SK-N-SH (cell line): ENCODE results near the gene SLC9C1. TPM values are rescaled to one million over a fixed set of nuclear protein-coding genes. Genes with fewer than 3 reads are reported as not detected.

ENCODE experiments used
- CTCF ChIA-PET: fragments of 300-600, 350-600 bp; formaldehyde crosslinking; extraction: SDS; loops from one replicate; lab custom pipeline; 2021; lab: Yijun Ruan, JAX
- POLR2A ChIA-PET: fragments of 350-600 bp; sonication (Branson Sonifier 250); formaldehyde crosslinking; extraction: SDS; loops from one replicate; lab custom pipeline; 2020; ENCODE audit warnings: antibody characterized with exemption, inconsistent platforms; lab: Yijun Ruan, JAX
- DNase-seq: peaks from one replicate; pipeline ENCODE4 v3.0.0; 2012
- H2AFZ ChIP-seq: fragments of 200-600 bp; sonication (generic); 2 replicates; pipeline ENCODE4 v1.8.1; 2016; ENCODE audit warnings: antibody characterized with exemption, mild to moderate bottlenecking, low read depth
- H3F3A ChIP-seq: fragments of 200-600 bp; sonication (generic); replicated peaks from 2 replicates; pipeline ENCODE3; 2016; ENCODE audit warnings: antibody characterized with exemption, mild to moderate bottlenecking; ENCODE audit not compliant: insufficient read depth
- H3K27ac ChIP-seq, 2 experiments: fragments of 200-500 bp in 1 of 2; fragments of 200-600 bp in 1 of 2; sonication (Bioruptor generic) in 1 of 2; sonication (generic), shearing (Covaris generic) in 1 of 2; 2 replicates each; pipeline versions ENCODE4 v1.5.1 to v1.6.1; 2014 to 2016; ENCODE audit warnings: low read depth in 2 of 2, inconsistent platforms in 1 of 2, low read length in 1 of 2, mild to moderate bottlenecking in 1 of 2, mixed read lengths in 1 of 2
- H3K27me3 ChIP-seq: fragments of 200-600 bp; sonication (generic), shearing (Covaris generic); 2 replicates; pipeline ENCODE4 v1.6.1; 2016; ENCODE audit warnings: mixed run types; ENCODE audit not compliant: insufficient read depth
- H3K36me3 ChIP-seq, 2 experiments: fragments of 200-500 bp in 1 of 2; fragments of 200-600 bp in 1 of 2; sonication (Bioruptor generic) in 1 of 2; sonication (generic) in 1 of 2; replicated peaks in 1 of 2; 2 replicates each; pipeline versions ENCODE3 to v1.5.1; 2014 to 2016; ENCODE audit warnings: low read length in 1 of 2, mild to moderate bottlenecking in 1 of 2; ENCODE audit not compliant: insufficient read depth in 2 of 2, control insufficient read depth in 1 of 2
- H3K4me1 ChIP-seq, 2 experiments: fragments of 200-500 bp in 1 of 2; fragments of 200-600 bp in 1 of 2; sonication (Bioruptor generic) in 1 of 2; sonication (generic), shearing (Covaris generic) in 1 of 2; 2 replicates each; pipeline versions ENCODE4 v1.5.1 to v1.6.1; 2014 to 2016; ENCODE audit warnings: low read depth in 1 of 2, low read length in 1 of 2, mixed run types in 1 of 2; ENCODE audit not compliant: insufficient read depth in 2 of 2, control insufficient read depth in 1 of 2
- H3K4me2 ChIP-seq: fragments of 200-600 bp; sonication (generic), shearing (Covaris generic); 2 replicates; pipeline ENCODE4 v1.6.1; 2017; ENCODE audit warnings: mixed run types
- H3K4me3 ChIP-seq, 2 experiments: fragments of 200-500 bp in 1 of 2; fragments of 200-600 bp in 1 of 2; sonication (Bioruptor generic) in 1 of 2; sonication (generic), shearing (Covaris generic) in 1 of 2; 2 replicates each; pipeline versions ENCODE4 v1.5.1 to v1.8.1; 2014 to 2016; ENCODE audit warnings: low read depth in 2 of 2, inconsistent platforms in 1 of 2, low read length in 1 of 2, mild to moderate bottlenecking in 1 of 2, mixed read lengths in 1 of 2, moderate library complexity in 1 of 2
- H3K79me2 ChIP-seq: fragments of 200-600 bp; sonication (generic); 2 replicates; pipeline ENCODE4 v1.8.1; 2017; ENCODE audit warnings: mild to moderate bottlenecking; ENCODE audit not compliant: insufficient read depth
- H3K9ac ChIP-seq: fragments of 200-600 bp; sonication (generic); 2 replicates; pipeline ENCODE4 v1.6.1; 2017; ENCODE audit warnings: mixed run types
- H3K9me2 ChIP-seq: fragments of 200-600 bp; sonication (generic); 2 replicates; pipeline ENCODE4 v1.6.1; 2017; ENCODE audit warnings: mixed run types
- H3K9me3 ChIP-seq: fragments of 200-600 bp; sonication (generic); 2 replicates; pipeline ENCODE4 v1.6.1; 2017; ENCODE audit warnings: mixed run types, mild to moderate bottlenecking, moderate library complexity
- H4K20me1 ChIP-seq: fragments of 200-600 bp; sonication (generic); 2 replicates; pipeline ENCODE4 v1.6.1; 2017; ENCODE audit warnings: mild to moderate bottlenecking, mixed run types; ENCODE audit not compliant: insufficient read depth
- CHD2 ChIP-seq: fragments of 150-350 bp; IDR thresholded peaks from 2 replicates; pipeline ENCODE4 v1.6.1; 2018; ENCODE audit warnings: low read length; ENCODE audit not compliant: partially characterized antibody
- ELF1 ChIP-seq: IDR thresholded peaks from 2 replicates; pipeline ENCODE4 v1.4.0; 2012
- EP300 ChIP-seq, 2 experiments: IDR thresholded peaks; 2 replicates each; pipeline versions ENCODE4 v1.4.0 to v1.6.1; 2012; ENCODE audit warnings: borderline replicate concordance in 1 of 2, low read depth in 1 of 2, low read length in 1 of 2
- FOSL2 ChIP-seq: IDR thresholded peaks from 2 replicates; pipeline ENCODE4 v1.4.0; 2012; ENCODE audit warnings: low read depth, mild to moderate bottlenecking, moderate library complexity, borderline replicate concordance
- FOXM1 ChIP-seq: IDR thresholded peaks from 2 replicates; pipeline ENCODE4 v1.4.0; 2012; ENCODE audit warnings: low read depth, mild to moderate bottlenecking
- GABPA ChIP-seq: IDR thresholded peaks from 2 replicates; pipeline ENCODE4 v1.4.0; 2012; ENCODE audit warnings: low read depth, mild to moderate bottlenecking
- GATA2 ChIP-seq: sonication (generic); formaldehyde crosslinking; IDR thresholded peaks from 2 replicates; pipeline ENCODE4 v1.5.0; 2020; ENCODE audit warnings: mild to moderate bottlenecking, missing genetic modification reagents
- MAX ChIP-seq: IDR thresholded peaks from 2 replicates; pipeline ENCODE4 v1.4.0; 2012; ENCODE audit warnings: low read depth
- NFIC ChIP-seq: IDR thresholded peaks from 2 replicates; pipeline ENCODE4 v1.4.0; 2012; ENCODE audit warnings: borderline replicate concordance
- POLR2AphosphoS5 ChIP-seq: IDR thresholded peaks from 2 replicates; pipeline ENCODE4 v1.6.1; 2012; ENCODE audit warnings: low read depth, low read length
- RAD21 ChIP-seq: IDR thresholded peaks from 2 replicates; pipeline ENCODE4 v1.6.1; 2012; ENCODE audit warnings: mild to moderate bottlenecking, low read length
- RCOR1 ChIP-seq: fragments of 150-350 bp; IDR thresholded peaks from 2 replicates; pipeline ENCODE4 v1.6.1; 2017; ENCODE audit warnings: antibody characterized with exemption, low read length
- REST ChIP-seq: IDR thresholded peaks from 2 replicates; pipeline ENCODE4 v1.6.1; 2012; ENCODE audit warnings: mild to moderate bottlenecking, low read depth, low read length, moderate library complexity
- RFX5 ChIP-seq: IDR thresholded peaks from 2 replicates; pipeline ENCODE4 v1.6.1; 2012; ENCODE audit warnings: mild to moderate bottlenecking, improper control_type of control experiment, low read length
- SIN3A ChIP-seq: IDR thresholded peaks from 2 replicates; pipeline ENCODE4 v1.6.1; 2012; ENCODE audit warnings: low read depth, mild to moderate bottlenecking, low read length, moderate library complexity, borderline replicate concordance
- SMC3 ChIP-seq: IDR thresholded peaks from 2 replicates; pipeline ENCODE4 v1.6.1; 2012; ENCODE audit warnings: low read depth, low read length, improper control_type of control experiment
- TAF1 ChIP-seq: IDR thresholded peaks from 2 replicates; pipeline ENCODE4 v1.6.1; 2012; ENCODE audit warnings: low read depth, mild to moderate bottlenecking, low read length, moderate library complexity, borderline replicate concordance
- USF1 ChIP-seq: IDR thresholded peaks from 2 replicates; pipeline ENCODE4 v1.4.0; 2012; ENCODE audit warnings: low read depth, borderline replicate concordance
- USF2 ChIP-seq: fragments of 150-350 bp; IDR thresholded peaks from 2 replicates; pipeline ENCODE4 v1.6.1; 2017; ENCODE audit warnings: antibody characterized with exemption, low read length, low read depth, borderline replicate concordance
- YY1 ChIP-seq: IDR thresholded peaks from 2 replicates; pipeline ENCODE4 v1.4.0; 2012; ENCODE audit warnings: low read depth, mild to moderate bottlenecking
- ZBTB33 ChIP-seq: IDR thresholded peaks from 2 replicates; pipeline ENCODE4 v1.4.0; 2012; ENCODE audit warnings: low read depth, borderline replicate concordance
- WGBS: methylation state at CpG from one replicate; pipeline ENCODE4 v1.1.6; 2017; ENCODE audit warnings: low lambda C conversion rate; 5-methylcytosine and 5-hydroxymethylcytosine counted together
- polyA plus RNA-seq, 3 experiments: library from polyadenylated mRNA; depleted of rRNA; stranded (reverse); fragments of >200 nt; gene quantifications; 2 replicates each; pipeline ENCODE4 v1.2.3, GENCODE V29; 2012

The SLC9C1 gene
- polyA plus RNA-seq, 1 of the 3 experiments (the other 2 are of a cell fraction): not detected

- ChIA-PET POLR2A (no interaction called here), CTCF (interaction anchor here (0.6 to 1.4 kb wide), 5 partner anchors 17 to 180 kb away, joined by 3 to 6 read pairs (median 3); partner anchors contain the start of gene SLC9C1)
- Histone ChIP-seq H3K4me1 (peaks cover 0 to 2% of the 10 kb centered on the region in 2 experiments; a peak in 1 of 4 replicates), H3K9me2 (no peaks in the 10 kb centered on the region), H3K27ac (no peak overlapping the region), H3K9ac (no peak overlapping the region), H3K4me3 (no peak overlapping the region), H3K4me2 (no peak overlapping the region), H3F3A (no peaks in the 10 kb centered on the region), H3K27me3 (no peaks in the 10 kb centered on the region), H3K79me2 (no peaks in the 10 kb centered on the region), H3K9me3 (no peaks in the 10 kb centered on the region), H4K20me1 (no peaks in the 10 kb centered on the region), H2AFZ (no peak overlapping the region), H3K36me3 (no peaks in the 10 kb centered on the region)
- DNase-seq: no peak
- no peak for TF ChIP-seq USF1
- TF ChIP-seq GABPA: no peak
- TF ChIP-seq ELF1: no peak
- no peak for TF ChIP-seq USF2
- no peak for TF ChIP-seq NFIC
- TF ChIP-seq GATA2 (CRISPR knock-in tag): no peak
- no peak for TF ChIP-seq SMC3
- TF ChIP-seq CHD2: no peak
- no peak for TF ChIP-seq RCOR1
- TF ChIP-seq FOXM1: no peak
- no peak for TF ChIP-seq EP300 (IDR thresholded peaks at IDR 0.05; ENCODE audit: borderline replicate concordance in 1 of 2, low read depth in 1 of 2, low read length in 1 of 2)
- TF ChIP-seq SIN3A: no peak
- no peak for TF ChIP-seq POLR2AphosphoS5
- 53% methylated on average over 2 of the region's 2 CpGs for WGBS
Observed at GRCh38 chr3:112338727-112339056, 44.7 kb upstream of the SLC9C1 start.

GRCh38 chr3:112338021-112338726 lies 44.2 kb upstream of the SLC9C1 start:
- H3K27me3 ChIP-seq: no peaks in the 10 kb centered on the region; the same call in 1 of the 2 replicates
- CTCF ChIA-PET: interaction anchor here (0.6 to 1.4 kb wide), 3 partner anchors 17 to 180 kb away, joined by 3 to 6 read pairs (median 3); partner anchors contain the start of gene SLC9C1
- TF ChIP-seq SIN3A (no peak), ZBTB33 (no peak), YY1 (no peak), RFX5 (no peak), ELF1 (no peak), RAD21 (no peak), REST (no peak), MAX (no peak), RCOR1 (no peak), TAF1 (no peak), FOSL2 (no peak), POLR2AphosphoS5 (no peak)

More at GRCh38 chr3:112338021-112338726, 44.2 kb upstream of the SLC9C1 start:
- H3K4me2 ChIP-seq: no peak overlapping the region
- H3K4me3 ChIP-seq: no peak overlapping the region
- no peaks in the 10 kb centered on the region for H3K9me2 ChIP-seq
- peaks cover 0 to 2% of the 10 kb centered on the region in 2 experiments; a peak in 1 of 4 replicates for H3K4me1 ChIP-seq
- no peaks in the 10 kb centered on the region for H4K20me1 ChIP-seq
- no peak overlapping the region for H2AFZ ChIP-seq
- H3K9me3 ChIP-seq: no peaks in the 10 kb centered on the region
- no peaks in the 10 kb centered on the region for H3K79me2 ChIP-seq
- 55% methylated on average over 6 of the region's 6 CpGs for WGBS
- H3F3A ChIP-seq: no peaks in the 10 kb centered on the region
- H3K27ac ChIP-seq: no peak overlapping the region
- no peaks in the 10 kb centered on the region for H3K36me3 ChIP-seq
- POLR2A ChIA-PET: no interaction called here
- no peak for DNase-seq
- no peak overlapping the region for H3K9ac ChIP-seq
